Frontal cortex (tissue), 4 donors: ENCODE measurements around the gene DNPH1. TPM values are rescaled to one million over a fixed set of nuclear protein-coding genes. Genes with fewer than 3 reads are reported as not detected.

ENCODE experiments used
- DNase-seq, 2 donors: peaks; one replicate each; pipeline ENCODE4 v3.0.0; 2012; ENCODE audit warnings: low spot score in 2 of 2
- FAIRE-seq: peaks from 2 replicates; lab custom pipeline; 2012; peaks lifted over from hg19 to GRCh38; lab: Jason Lieb, UNC
- total RNA-seq: library from RNA; depleted of rRNA; stranded (reverse); fragments of >200 nt; gene quantifications from one replicate; pipeline ENCODE4 v1.2.3, GENCODE V29; 2014
- donor health status: control.
- donor health status: control.
- donor health status: control.

DNPH1 gene, protein sequence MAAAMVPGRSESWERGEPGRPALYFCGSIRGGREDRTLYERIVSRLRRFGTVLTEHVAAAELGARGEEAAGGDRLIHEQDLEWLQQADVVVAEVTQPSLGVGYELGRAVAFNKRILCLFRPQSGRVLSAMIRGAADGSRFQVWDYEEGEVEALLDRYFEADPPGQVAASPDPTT
- total RNA-seq = 13.9 TPM

DNA sequence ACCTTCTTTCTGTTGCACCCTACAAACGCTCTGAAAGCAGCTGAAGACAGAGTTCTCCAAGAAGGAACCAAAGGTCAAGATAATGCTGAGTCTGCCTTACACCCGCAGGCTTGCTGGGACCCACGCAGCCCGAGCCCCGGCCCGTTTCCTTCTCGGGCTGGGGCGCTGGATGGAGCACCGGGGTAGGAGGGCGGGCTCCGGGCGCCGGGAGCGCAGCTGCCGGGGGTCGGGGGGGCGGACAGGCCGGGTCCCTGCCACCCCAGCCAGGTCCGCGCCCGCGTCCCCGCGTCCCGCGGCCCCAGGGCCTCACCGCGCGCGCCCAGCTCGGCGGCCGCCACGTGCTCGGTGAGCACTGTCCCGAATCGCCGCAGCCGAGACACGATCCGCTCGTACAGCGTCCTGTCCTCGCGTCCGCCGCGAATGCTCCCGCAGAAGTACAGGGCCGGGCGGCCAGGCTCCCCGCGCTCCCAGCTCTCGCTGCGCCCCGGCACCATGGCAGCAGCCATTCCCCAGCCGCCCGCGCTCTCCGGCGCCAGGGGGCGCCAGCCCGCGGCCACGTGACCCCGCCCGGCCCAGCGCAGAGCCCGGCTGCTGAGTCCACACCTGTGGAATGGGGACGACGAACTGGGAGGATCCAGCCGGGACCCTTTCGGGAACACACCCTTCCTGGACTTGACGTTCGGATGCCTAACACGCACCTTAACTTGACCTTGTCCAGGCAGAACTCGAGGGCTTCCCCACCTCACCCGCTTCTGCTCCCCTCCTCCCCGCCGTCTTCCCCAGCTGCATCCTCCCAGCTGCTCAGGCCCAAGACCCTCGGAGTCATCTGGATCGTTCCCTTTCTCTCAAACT, at the start of gene DNPH1:
Gene DNPH1, minus strand, starts transcription at position 531 of the 852 bp plus-strand sequence. Its CDS starts 25 bp downstream, at position 506.
- DNase-seq (peak; percentile 84 to 88), FAIRE-seq (no peak)

DNA sequence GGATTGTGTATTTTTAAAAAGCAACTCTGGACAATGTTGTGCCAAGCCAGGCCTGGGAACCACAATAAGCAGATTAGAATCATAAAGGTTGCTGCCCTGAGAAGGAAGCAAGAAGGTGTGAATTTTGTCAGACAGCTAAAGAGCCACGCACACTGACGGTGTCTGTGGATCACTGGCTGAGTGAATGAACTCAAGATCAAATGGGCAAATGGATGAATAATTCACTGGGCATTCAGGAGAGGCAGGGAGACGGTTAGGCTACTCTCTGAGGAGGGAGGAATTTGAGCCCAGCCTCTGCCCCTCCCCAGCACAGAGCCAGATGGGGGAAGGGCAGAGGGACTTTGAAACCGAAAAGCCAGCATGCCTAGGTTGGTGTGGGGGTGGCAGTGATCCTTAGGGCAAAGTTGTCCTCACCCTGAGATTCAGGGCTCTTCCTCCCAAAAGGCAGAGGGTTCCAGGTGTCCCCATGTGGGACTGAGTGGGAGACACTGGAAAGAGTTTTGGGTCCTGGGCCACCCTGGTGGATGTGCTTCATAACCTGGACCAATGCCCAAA, 49.3 kb upstream of the DNPH1 start:
- FAIRE-seq (no peak), DNase-seq (no peak)

DNA sequence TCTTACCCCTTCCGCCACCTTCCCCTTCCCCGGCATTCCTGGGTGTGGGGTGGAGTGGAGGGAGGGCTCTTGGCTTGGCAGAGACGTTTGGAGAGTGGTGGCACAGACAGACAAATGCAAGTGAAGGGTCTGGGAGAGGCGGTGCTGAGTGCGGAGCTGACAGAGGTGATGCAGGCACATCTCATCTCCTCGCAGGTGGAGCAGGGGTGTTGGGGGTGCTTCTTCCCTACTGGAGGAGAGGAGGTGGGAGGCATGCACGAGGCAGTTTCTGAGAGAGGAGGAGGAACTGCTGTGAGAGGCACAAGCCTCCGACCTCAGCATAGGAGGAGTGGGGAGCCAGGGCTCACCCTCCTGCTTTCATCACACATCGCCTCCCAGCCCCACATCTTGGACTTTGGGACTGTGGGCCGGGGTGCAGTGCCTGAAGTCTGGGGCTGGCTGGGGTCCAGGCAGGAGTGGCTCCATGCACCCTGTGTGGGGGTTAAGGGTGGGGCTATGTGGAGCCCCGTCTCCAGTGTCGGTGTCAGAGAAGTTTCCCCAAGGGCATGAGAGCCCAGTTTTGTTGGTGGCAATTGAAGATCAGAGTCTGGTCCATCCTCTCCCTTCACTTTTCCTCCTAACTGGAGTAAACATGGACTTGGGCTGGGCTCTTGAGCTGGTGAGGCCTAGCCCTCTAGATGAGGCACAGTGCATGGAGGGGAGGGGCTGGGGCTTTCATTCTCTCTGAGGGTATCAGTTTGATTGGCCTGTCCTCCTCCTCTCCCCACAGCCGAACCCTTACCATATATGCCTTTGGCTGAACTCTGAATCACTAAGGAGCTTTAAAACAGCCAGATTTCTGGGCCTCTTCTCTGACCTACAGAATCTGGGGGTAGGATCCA, 48.6 kb upstream of the DNPH1 start:
- DNase-seq = no peak
- no peak for FAIRE-seq

DNA sequence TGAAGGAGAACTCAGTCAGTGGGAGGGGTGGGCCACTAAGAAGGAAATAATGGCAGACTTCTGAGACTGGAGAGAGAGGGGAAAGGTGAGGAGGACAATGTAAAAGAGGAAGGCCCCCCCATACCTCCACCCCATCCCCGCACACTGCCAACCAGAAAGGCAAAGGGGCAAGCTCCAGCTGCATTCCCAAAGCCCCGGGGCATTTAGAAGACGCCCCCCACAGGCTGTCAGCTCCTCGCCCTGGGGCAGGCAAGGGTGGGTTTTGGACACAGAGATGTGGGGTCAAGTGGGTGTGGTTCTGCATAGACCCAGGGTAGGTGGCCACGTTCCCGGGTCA, 48.0 kb upstream of the DNPH1 start:
- DNase-seq (no peak), FAIRE-seq (no peak)

DNA sequence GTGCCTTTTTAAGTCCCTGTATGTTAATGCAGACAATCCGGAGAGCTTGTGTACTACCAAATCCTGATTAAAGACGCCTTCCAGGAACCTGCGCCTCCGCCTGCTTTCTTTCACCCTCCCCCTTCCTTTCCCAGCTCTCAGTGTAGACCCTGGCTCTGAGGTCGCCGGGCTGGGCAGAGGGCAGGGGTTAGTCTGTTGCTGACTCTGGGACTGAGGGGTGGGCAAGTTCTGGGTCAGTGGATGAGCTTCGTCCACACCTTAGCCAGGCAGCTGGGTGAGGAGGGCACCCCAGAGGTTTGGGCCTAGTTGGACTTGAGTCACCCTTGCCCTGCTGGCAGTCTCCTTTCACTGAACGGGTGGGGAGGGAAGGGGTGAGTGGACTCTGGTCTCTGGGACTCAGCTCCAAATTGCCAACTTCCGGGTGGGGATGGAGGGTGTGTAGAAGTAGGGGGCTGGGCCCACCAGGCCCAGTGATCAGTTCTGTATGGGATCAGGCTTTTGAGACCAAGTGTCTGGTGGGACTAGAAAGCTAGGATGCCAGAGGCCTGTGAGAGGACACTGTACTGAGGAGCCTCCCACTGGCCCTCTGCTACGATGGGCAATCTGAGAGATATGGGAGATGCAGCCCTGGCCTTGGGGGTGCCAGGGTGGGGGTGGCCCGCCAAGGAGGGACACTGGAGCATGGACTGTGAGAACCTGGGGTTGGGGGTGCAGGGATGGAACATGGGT, 47.5 kb upstream of the DNPH1 start:
- no peak for DNase-seq
- no peak for FAIRE-seq

DNA sequence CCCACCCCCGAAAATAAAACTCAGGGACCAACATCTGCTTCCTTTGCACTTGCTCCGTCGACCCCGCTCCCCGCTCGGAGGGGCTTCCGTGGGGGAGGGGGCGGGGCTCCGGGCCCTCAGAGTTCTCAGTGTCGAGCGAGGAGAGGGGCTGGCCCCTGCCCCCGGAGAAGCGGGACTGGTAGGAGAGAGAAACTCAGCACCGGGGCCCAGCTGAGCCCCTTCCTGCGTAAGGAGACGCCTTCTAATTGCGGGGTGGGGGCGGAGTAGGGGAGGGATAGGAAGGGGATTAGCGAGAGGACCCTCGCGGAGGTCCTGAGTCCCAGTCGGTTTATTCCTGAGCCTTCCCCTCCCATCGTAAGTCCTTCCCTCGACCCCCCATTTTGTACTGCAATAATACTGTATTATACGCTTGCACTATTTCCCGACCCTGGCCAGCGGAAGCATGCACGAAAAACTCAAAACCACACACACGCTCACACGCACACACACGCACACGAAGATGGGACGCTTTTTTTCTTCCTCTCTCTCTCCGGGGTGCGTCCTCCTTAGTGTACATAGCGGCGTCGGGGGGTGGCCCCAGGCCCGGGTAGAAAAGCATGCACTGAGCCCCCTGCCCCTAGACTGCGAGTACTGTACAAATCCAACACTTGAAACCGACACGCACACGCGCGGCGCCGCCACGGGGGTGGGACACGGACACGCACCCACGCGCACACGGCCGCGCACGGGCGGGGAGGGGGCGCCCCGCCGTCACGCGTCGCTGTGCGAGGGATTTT, 46.7 kb upstream of the DNPH1 start:
- no peak for FAIRE-seq
- DNase-seq = no peak

DNA sequence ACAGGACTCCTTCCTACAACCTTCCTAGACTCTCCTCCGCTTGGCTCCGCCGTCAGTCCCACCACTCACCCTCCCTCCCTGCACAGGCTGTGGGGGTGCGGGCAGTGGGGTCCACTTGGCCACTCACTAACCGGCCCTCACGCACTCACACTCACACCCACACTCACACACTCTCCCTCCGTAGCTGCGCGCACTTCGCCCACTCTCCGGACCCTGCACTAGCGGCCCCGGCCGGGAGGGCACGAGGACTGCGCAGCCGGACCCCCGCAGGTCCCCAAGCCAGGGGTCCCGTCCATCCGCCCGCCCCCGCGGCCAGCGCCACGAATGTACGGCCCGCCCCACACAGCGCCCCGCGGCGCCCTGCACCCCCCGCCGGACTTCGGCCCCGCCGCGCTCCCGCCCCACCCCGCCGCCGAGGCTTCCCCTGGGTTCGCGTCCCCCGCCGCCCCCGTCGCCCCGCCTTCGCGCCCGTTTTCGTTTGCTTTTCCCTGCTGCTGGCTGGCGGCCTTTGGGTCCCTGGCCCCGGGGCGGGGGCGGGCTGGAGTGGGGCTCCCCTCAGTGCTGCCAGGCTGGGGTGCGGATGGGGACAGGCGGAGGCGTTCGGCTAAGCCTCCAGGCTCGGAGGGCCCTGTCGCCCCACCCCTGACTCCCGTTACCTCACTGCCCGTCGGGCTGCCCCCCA, 45.8 kb upstream of the DNPH1 start:
- FAIRE-seq (no peak), DNase-seq (peak in 1 of 2 donors; percentile 77)

DNA sequence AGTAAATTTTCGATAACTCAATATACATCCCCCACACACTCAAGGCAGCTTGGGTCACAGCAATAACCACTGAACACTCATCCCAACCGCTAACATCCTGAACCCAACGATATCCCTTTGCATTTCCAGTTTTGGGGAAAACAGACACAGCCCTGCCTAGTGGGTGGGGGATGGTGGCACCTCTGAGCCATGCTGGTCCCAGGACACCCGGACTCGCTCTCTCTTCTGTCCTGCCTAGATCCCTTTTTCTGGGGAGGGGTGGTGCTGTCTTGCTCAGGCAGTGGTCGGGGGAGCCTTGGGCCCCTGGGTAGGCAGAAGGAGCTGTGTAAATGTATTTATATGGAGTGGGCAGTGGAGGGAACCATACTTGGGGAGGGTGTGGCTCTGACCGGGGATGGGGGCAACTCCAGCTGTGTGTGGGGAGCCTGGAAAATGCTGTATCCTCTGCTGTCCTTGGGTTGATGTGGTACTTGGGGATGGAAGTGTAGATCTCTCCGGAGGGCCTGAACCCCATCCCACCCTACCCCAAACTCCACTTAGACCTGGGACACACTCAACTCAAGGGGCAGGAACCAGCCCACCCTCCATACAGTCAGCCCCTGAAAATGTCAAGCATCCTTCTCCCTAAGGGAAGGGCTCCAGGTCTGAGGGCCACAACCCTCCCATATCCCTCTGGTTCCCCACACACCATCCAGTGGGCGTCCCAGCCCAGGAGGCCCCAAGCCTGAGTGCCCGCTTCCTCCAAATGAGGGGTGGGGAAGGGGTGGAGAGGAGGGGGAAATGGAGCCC, 45.0 kb upstream of the DNPH1 start:
- DNase-seq = no peak
- no peak for FAIRE-seq

DNA sequence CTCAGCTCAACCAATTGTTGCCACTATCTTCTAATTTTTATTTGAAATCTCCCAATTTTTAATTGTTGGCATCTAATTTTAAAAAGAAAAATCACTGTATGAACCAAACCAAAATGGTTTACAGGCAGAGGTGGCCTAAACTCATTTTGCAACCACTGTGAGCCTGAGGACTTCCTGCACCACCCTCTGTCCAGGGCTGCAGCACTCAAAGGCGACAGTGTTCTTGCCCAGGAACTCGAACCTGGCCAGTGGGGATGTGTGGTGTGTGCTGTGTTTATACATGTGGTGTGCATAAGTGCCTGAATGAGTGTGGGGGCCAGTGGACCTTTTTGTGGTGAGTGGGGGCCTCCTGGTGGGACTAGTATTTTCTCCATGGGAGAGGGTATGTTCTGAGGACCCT, 44.4 kb upstream of the DNPH1 start:
- FAIRE-seq (no peak), DNase-seq (no peak)

DNA sequence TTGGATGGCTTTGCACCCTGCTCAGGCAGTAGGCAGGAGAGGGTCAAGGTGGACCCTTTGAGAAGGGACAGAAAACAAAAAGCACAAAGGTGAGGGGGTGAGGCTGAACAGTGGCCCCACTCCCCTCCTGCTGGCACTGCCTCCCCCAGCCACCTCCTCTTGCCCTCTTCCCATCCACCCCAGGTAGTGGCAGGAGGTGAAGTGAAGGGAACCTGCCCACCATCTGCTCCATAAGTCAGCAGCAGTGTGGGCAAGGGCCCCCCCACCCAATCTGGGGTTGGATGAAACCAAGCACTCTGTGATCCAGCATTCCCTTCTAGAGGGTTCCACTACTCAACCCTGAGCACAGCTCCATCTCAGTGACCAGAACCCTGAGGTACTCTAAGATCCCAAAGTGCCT, 42.7 kb upstream of the DNPH1 start:
- DNase-seq (no peak), FAIRE-seq (no peak)

DNA sequence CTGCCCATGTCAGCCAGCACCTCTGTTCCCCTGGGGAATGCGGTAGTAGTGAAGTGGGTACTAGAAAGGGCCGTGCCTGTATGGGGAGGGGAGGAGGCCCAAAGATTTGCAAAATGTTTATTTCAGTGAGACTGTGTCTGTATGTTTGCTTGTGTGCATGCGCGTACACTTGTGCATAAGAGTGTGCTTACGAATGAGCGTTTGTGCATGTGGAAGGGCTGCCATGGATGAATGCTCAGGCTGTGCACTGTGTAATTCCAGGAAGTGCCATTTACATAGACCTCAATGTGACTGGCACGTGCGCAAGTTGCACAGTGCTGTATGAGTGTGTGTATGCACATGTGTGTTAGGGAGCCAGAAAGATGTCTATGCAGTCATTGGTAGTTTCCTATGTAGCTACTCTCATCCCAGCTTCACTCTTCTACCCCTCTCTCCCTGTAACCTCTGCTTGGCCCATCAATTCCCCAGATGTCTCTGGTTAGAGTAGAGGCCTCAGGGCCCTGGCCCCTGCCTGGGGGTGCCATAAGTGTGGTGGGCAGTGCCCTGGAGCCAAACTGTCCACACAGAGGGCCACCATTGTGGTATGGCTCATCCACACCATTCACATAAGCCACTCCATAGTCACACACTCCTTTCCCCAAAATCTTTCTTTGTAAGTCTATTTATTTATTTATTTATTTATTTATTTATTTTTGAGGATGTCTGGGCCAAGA, 42.0 kb upstream of the DNPH1 start:
- FAIRE-seq (no peak), DNase-seq (no peak)

DNA sequence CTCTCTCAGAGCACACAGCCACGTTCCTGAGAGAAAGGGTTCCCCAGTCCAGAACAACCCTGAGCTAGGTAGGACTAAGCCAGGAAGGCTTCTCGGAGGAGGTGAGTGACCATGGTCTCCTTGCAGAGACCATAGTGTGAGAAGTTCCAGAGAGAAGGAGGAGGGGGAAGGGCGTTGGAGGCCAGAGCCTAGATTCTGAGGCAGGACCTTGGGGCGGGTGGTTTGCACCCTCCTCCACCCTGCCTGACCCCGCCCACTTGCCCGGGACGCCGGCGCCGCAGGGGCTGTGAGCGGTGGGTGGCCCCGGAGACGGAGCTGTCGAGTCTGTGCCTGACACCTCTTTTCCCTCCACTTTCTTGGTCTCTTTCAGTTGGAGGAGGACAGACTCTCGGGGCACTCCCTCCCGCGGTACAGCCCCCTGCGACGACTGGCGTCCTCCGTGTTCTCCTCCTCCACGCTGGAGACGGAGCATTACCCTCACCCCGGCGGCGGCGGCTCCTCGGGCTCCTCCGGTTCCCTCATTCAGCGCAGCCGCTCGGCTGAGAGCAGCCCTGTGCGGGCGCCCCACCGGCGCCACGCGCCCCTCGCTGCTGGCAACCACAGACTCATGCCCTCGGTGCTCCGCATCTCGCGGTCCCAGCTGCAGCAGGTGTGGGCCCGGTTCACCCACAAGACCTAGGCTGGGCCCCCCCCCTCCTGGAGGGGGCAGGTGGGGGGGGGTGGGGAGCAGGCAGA, 40.2 kb upstream of the DNPH1 start:
- no peak for DNase-seq
- FAIRE-seq = no peak

DNA sequence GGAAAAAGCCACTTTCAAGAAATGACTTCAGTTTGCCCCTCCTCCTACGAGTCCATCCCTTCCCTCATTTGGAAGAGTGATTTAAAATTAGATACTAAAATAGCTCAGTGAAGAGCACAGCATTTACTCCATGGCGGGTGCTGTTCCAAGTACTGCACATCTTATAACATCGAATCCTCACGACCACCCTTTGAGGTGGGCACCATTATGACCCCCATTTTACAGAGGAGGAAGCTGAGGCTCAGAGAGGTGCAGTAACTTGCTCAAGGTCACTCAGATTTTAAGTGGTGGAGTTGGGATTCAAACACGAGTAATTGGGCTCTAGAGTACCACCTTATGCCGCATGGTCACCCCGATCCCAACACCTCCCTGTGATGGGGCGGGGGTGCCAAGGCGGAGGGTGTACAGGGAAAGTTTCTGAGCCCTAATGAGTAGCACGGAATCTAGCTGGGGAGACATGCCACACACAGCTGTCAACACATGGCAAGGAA, 39.5 kb upstream of the DNPH1 start:
- no peak for FAIRE-seq
- peak in 1 of 2 donors; percentile 49 for DNase-seq

DNA sequence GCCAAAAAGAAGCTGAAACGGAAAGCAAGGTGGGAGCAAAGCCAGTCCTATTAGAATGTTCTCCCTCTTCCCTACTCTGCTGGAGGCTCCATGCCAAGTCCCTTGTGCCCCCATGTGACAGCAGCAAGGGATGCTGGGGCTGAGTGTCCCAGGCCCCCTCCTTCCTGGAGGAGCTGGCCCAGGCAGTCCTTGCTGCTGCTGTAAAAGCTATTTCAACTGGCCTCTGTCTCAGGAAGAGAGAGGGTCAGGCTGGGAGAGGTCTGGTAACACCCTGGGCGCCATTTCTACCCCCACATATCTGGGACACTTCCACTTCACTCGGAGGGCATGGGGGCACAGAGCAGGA, 39.0 kb upstream of the DNPH1 start:
- no peak for FAIRE-seq
- peak; percentile 73 to 81 for DNase-seq

DNA sequence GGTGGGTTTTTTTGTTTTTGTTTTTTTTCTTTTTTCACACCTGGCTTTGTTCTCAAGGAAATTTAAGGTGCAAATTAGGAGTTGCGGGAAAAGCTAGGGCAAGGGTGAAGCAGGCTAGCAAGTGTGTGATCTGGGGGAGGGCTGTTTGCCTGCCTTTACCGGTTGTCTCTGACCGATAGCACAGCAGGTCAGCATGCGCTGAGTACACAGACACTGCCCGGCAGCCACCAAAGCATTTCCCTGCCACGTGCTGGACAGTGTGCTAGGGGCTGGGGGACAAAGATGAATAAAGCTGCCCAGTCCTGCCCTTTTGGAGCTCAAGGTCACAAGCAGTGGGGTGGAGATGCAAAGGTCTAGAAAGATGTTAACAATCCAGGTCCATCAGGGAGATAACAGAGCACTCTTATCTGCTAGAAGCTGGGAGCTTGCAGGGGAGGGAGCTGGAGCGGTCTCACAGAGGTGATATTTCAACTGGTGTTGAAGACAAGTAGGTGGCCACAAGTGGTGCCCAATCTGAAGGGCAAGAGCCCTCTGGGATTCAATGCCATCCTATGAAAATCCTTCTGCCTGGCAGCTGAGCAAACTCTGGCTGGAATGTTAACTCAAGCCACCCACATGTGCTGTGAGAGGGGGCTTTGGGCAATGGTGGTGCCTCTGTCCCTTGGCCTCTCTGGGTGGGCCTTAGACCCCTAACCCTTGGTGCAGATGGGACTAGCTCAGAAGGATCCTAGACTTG, 38.5 kb upstream of the DNPH1 start:
- DNase-seq (no peak), FAIRE-seq (no peak)

DNA sequence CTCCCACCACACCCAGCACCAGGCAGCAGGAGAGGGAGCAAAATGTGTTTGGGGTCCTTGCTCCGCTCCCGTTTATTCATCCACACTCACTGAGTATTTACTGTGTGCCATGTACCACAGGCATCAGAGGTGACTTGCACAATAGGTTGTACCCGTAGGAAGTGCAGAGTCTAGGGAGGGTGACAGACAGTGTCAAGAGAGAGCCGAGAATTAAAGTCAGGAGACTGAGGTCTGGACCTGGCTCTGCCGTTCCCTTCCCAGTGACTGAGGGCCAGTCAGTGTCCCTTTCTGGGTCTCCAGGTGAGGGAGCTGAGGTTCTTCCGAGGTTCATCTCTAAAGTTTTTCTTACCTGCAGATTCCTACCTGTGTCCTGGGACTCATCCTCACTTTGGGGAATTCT, 36.3 kb upstream of the DNPH1 start:
- DNase-seq (no peak), FAIRE-seq (no peak)
